H1 (cell line): ENCODE data around the gene LAMTOR4. TPM values are rescaled to one million over a fixed set of nuclear protein-coding genes. Genes with fewer than 3 reads are reported as not detected.

Experiments used
- CTCF ChIA-PET: fragments of 300-600 bp; sonication (Branson Sonifier 250); formaldehyde crosslinking; loops from one replicate; lab custom pipeline; 2021; ENCODE audit not compliant: partially characterized antibody; lab: Charles Lee
- POLR2A ChIA-PET: fragments of 300-600 bp; sonication (Branson Sonifier 250); formaldehyde crosslinking; loops from one replicate; lab custom pipeline; 2021; ENCODE audit warnings: inconsistent platforms; ENCODE audit not compliant: partially characterized antibody; lab: Charles Lee
- DNase-seq, 2 experiments: peaks; one replicate each; pipeline versions ENCODE4 v3.0.0 to v3.0.0-alpha.2; 2010 to 2022; ENCODE audit warnings: low spot score in 2 of 2, low read depth in 1 of 2, mixed read lengths in 1 of 2
- FAIRE-seq: peaks from 2 replicates; lab custom pipeline; 2011; peaks lifted over from hg19 to GRCh38; lab: Jason Lieb, UNC
- H2AFZ ChIP-seq: 2 replicates; pipeline ENCODE4 v1.8.1; 2012; ENCODE audit warnings: low read length, inconsistent platforms
- H2AK5ac ChIP-seq: 2 replicates; pipeline ENCODE4 v1.6.1; 2013; ENCODE audit warnings: low read depth, low read length
- H2BK120ac ChIP-seq: replicated peaks from 2 replicates; pipeline ENCODE3; 2013; ENCODE audit warnings: low read depth, low read length, inconsistent platforms
- H2BK12ac ChIP-seq: 2 replicates; pipeline ENCODE4 v1.6.1; 2013; ENCODE audit warnings: low read depth, low read length
- H2BK15ac ChIP-seq: 2 replicates; pipeline ENCODE4 v1.6.1; 2013; ENCODE audit warnings: low read length
- H2BK20ac ChIP-seq: 2 replicates; pipeline ENCODE4 v1.6.1; 2013; ENCODE audit warnings: low read length
- H2BK5ac ChIP-seq: 2 replicates; pipeline ENCODE4 v1.6.1; 2013; ENCODE audit warnings: low read depth, low read length
- H3K14ac ChIP-seq: 2 replicates; pipeline ENCODE4 v1.6.1; 2013; ENCODE audit warnings: inconsistent platforms; ENCODE audit not compliant: insufficient read length
- H3K18ac ChIP-seq: 2 replicates; pipeline ENCODE4 v1.6.1; 2013; ENCODE audit warnings: low read length; ENCODE audit errors: extremely low read depth
- H3K23ac ChIP-seq: 2 replicates; pipeline ENCODE4 v1.6.1; 2013; ENCODE audit warnings: inconsistent platforms; ENCODE audit not compliant: insufficient read length
- H3K23me2 ChIP-seq: 2 replicates; pipeline ENCODE4 v1.6.1; 2013; ENCODE audit warnings: low read depth, low read length
- H3K27ac ChIP-seq: 2 replicates; pipeline ENCODE4 v1.6.1; 2011; ENCODE audit warnings: low read depth, low read length, inconsistent platforms
- H3K27me3 ChIP-seq, 4 experiments: replicated peaks in 1 of 4; 1 replicate in 1 of 4; 2 replicates in 3 of 4; pipeline versions ENCODE4 v1.6.1 to v1.8.1; 2011 to 2013; ENCODE audit warnings: low read length in 3 of 4, mild to moderate bottlenecking in 3 of 4, inconsistent platforms in 2 of 4, mixed read lengths in 2 of 4, moderate library complexity in 1 of 4; ENCODE audit not compliant: control insufficient read depth in 3 of 4, insufficient read depth in 3 of 4; ENCODE audit errors: extremely low read depth in 1 of 4
- H3K36me3 ChIP-seq, 4 experiments: 2 replicates each; pipeline versions ENCODE4 v1.6.1 to v1.8.1; 2011 to 2013; ENCODE audit warnings: mild to moderate bottlenecking in 4 of 4, low read length in 3 of 4, moderate library complexity in 2 of 4, control low read depth in 1 of 4, inconsistent platforms in 1 of 4; ENCODE audit not compliant: insufficient read depth in 4 of 4, control insufficient read depth in 2 of 4
- H3K4ac ChIP-seq: replicated peaks from 2 replicates; pipeline ENCODE3; 2013; ENCODE audit warnings: low read length, low read depth, mixed read lengths, inconsistent platforms; ENCODE audit not compliant: insufficient read length
- H3K4me1 ChIP-seq, 4 experiments: replicated peaks in 1 of 4; 1 replicate in 1 of 4; 2 replicates in 3 of 4; pipeline versions ENCODE4 v1.6.1 to v1.8.1; 2011 to 2013; ENCODE audit warnings: low read length in 3 of 4, inconsistent platforms in 2 of 4, mixed read lengths in 1 of 4; ENCODE audit not compliant: insufficient read depth in 4 of 4, control insufficient read depth in 3 of 4
- H3K4me2 ChIP-seq, 2 experiments: 2 replicates each; pipeline versions ENCODE4 v1.6.1 to v1.8.1; 2011 to 2013; ENCODE audit warnings: low read depth in 2 of 2, low read length in 2 of 2, control low read depth in 1 of 2, inconsistent platforms in 1 of 2, mild to moderate bottlenecking in 1 of 2; ENCODE audit not compliant: insufficient read depth in 1 of 2
- H3K4me3 ChIP-seq, 4 experiments: fragments of 200-600, 300-600 bp in 1 of 4; sonication (generic), shearing (Covaris generic), sonication (Bioruptor Twin) in 1 of 4; 2 replicates each; pipeline versions ENCODE4 v1.5.1 to v1.8.1; 2011 to 2016; ENCODE audit warnings: low read length in 4 of 4, low read depth in 3 of 4, control low read depth in 2 of 4, inconsistent platforms in 2 of 4, mild to moderate bottlenecking in 2 of 4, mixed read lengths in 1 of 4, moderate library complexity in 1 of 4; ENCODE audit not compliant: insufficient read depth in 2 of 4; ENCODE audit errors: extremely low read depth in 1 of 4
- H3K56ac ChIP-seq: replicated peaks from 2 replicates; pipeline ENCODE3; 2013; ENCODE audit warnings: low read depth, mild to moderate bottlenecking, mixed read lengths, low read length, inconsistent platforms; ENCODE audit not compliant: insufficient read length
- H3K79me1 ChIP-seq: 2 replicates; pipeline ENCODE4 v1.6.1; 2013; ENCODE audit warnings: low read depth, low read length, control low read depth
- H3K79me2 ChIP-seq, 2 experiments: 2 replicates each; pipeline versions ENCODE4 v1.6.1 to v1.8.1; 2012 to 2013; ENCODE audit warnings: low read length in 2 of 2, mild to moderate bottlenecking in 2 of 2, inconsistent platforms in 1 of 2; ENCODE audit not compliant: insufficient read depth in 2 of 2, control insufficient read depth in 1 of 2
- H3K9ac ChIP-seq, 4 experiments: replicated peaks in 1 of 4; 1 replicate in 1 of 4; 2 replicates in 3 of 4; pipeline versions ENCODE4 v1.6.1 to v1.8.1; 2011 to 2013; ENCODE audit warnings: low read depth in 3 of 4, low read length in 3 of 4, control low read depth in 2 of 4, mild to moderate bottlenecking in 2 of 4, moderate library complexity in 2 of 4, inconsistent platforms in 1 of 4; ENCODE audit errors: extremely low read depth in 1 of 4
- H3K9me3 ChIP-seq, 2 experiments: 2 replicates each; pipeline versions ENCODE4 v1.6.1 to v1.8.1; 2012 to 2013; ENCODE audit warnings: mild to moderate bottlenecking in 2 of 2, moderate library complexity in 2 of 2, control low read depth in 1 of 2, inconsistent platforms in 1 of 2, low read depth in 1 of 2, low read length in 1 of 2, mixed read lengths in 1 of 2; ENCODE audit not compliant: insufficient read depth in 2 of 2
- H4K20me1 ChIP-seq, 2 experiments: replicated peaks in 1 of 2; 2 replicates each; pipeline versions ENCODE3 to v1.8.1; 2011 to 2013; ENCODE audit warnings: inconsistent platforms in 2 of 2, low read length in 2 of 2, mild to moderate bottlenecking in 1 of 2; ENCODE audit not compliant: insufficient read depth in 2 of 2, control insufficient read depth in 1 of 2
- H4K5ac ChIP-seq: 2 replicates; pipeline ENCODE4 v1.6.1; 2013; ENCODE audit warnings: low read length, low read depth, mixed read lengths, inconsistent platforms; ENCODE audit not compliant: insufficient read length
- H4K8ac ChIP-seq: 2 replicates; pipeline ENCODE4 v1.8.0; 2013; ENCODE audit warnings: mild to moderate bottlenecking, moderate library complexity, low read length, inconsistent platforms; ENCODE audit not compliant: insufficient read depth; ENCODE audit errors: extremely low read depth
- H4K91ac ChIP-seq: replicated peaks from 2 replicates; pipeline ENCODE3; 2013; ENCODE audit warnings: low read length, mixed read lengths, inconsistent platforms; ENCODE audit not compliant: insufficient read length
- CTCF ChIP-seq, 3 experiments: IDR thresholded peaks; 1 replicate in 2 of 3; 2 replicates in 1 of 3; pipeline versions ENCODE4 v1.5.1 to v1.6.1; 2011; ENCODE audit warnings: low read length in 3 of 3, mild to moderate bottlenecking in 3 of 3, inconsistent platforms in 2 of 3, low read depth in 1 of 3, moderate library complexity in 1 of 3; ENCODE audit not compliant: insufficient read depth in 1 of 3; ENCODE audit errors: control extremely low read depth in 1 of 3
- JUND ChIP-seq: IDR thresholded peaks from 2 replicates; pipeline ENCODE4 v1.6.1; 2011; ENCODE audit warnings: mild to moderate bottlenecking, improper control_type of control experiment, low read length
- RFX5 ChIP-seq: IDR thresholded peaks from 2 replicates; pipeline ENCODE4 v1.6.1; 2011; ENCODE audit warnings: low read depth, low read length, improper control_type of control experiment, borderline replicate concordance
- SP1 ChIP-seq: IDR thresholded peaks from 2 replicates; pipeline ENCODE4 v1.6.1; 2011; ENCODE audit warnings: low read depth, low read length
- WGBS, 2 experiments: shearing (Covaris generic) in 1 of 2; methylation state at CpG; one replicate each; pipeline versions ENCODE4 v1.1.6 to v1.1.7; 2013 to 2015; ENCODE audit warnings: low lambda C conversion rate in 2 of 2, mixed read lengths in 2 of 2, inconsistent platforms in 1 of 2, low coverage in 1 of 2, missing lambda C conversion rate in 1 of 2; ENCODE audit not compliant: insufficient replicate concordance in 2 of 2, insufficient coverage in 1 of 2, insufficient read length in 1 of 2; ENCODE audit errors: extremely low coverage in 1 of 2, missing lambda C conversion rate in 1 of 2; 5-methylcytosine and 5-hydroxymethylcytosine counted together
- polyA plus RNA-seq, 7 experiments: library from polyadenylated mRNA; depleted of rRNA in 3 of 7; stranded (reverse) in 5 of 7; unstranded in 2 of 7; fragments of >200 nt in 5 of 7; fragments of 200-250 nt in 2 of 7; gene quantifications; 1 replicate in 5 of 7; 2 replicates in 1 of 7; 4 replicates in 1 of 7; pipeline versions ENCODE4 v1.2.1 to v1.2.3, GENCODE V29; 2011 to 2013; ENCODE audit warnings: missing spikeins in 2 of 7, mixed read lengths in 2 of 7
- total RNA-seq: library from RNA; stranded (reverse); fragmentation: NEBNext Ultra II Directional; extraction: Animal tissue kit (Norgen Biotek cat#: 25700); gene quantifications from 2 replicates; pipeline ENCODE4 v1.2.1, GENCODE V29; 2021
- TF ChIP-seq, protein P1 (sequence below): IDR thresholded peaks from 2 replicates; pipeline ENCODE4 v1.6.1; 2012; ENCODE audit warnings: low read length, inconsistent platforms

LAMTOR4 gene
- total and polyA plus RNA-seq, 2 of the 8 experiments (the other 6 are each of a cell fraction or from before 2014, with no cell fraction given), result 153 to 622 TPM

DNA sequence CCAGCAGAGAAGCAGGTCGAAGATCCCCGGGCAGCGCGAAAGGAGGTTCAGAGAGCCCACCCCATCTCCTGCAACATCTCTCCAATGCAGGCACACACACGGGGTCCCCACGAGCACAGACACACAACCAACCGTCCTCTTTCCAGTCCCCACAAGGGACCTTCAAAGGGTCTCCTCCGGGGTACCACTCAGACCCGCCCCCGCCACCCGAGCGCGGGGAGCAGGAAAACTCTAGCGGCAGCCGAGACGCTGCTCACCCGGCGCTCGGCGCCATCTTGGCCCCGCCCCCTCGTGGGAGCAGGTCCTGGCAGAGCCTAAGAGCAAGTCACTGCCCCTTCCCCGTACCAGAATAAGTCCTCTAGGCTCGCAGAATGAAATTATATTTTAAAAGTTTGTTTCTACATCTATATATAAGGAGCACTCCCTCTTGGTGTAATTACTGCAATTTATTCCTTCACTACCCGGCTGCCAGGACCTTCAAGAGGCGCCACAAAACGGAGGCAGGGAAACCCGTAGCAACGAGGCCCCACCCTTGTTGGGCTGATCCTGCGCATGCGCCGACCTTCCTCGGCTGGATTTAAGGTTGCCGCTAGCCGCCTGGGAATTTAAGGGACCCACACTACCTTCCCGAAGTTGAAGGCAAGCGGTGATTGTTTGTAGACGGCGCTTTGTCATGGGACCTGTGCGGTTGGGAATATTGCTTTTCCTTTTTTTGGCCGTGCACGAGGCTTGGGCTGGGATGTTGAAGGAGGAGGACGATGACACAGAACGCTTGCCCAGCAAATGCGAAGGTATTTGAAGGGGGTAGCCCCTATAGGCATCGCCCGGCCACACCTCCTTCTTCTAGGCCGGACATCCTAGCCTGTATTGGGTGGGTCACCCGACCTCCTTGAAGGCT, 29.4 kb upstream of the LAMTOR4 start, which contains the start of the genes CNPY4 and TAF6:
CNPY4 (plus strand) TSS at position 563 of the 898 bp plus-strand sequence; CDS start at position 674, 111 bp downstream.
TAF6 (minus strand) TSS at position 287 of the 898 bp plus-strand sequence. CDS start 5,149 bp downstream, outside the sequence.
- CTCF ChIA-PET, result interaction anchor here (1.0 to 1.6 kb wide), 2 partner anchors 11 to 15 kb away, joined by 3 to 10 read pairs; no protein-coding TSS in a partner anchor
- peaks cover 0 to 6% of the 10 kb centered on the region in 2 experiments; a peak in 1 of 4 replicates for H3K79me2 ChIP-seq
- H3K4me2 ChIP-seq, result peak within 1 kb of the TSS; percentile 74 to 92
- H2BK15ac ChIP-seq, result peak within 1 kb of the TSS; percentile 31; the same call in 1 of the 2 replicates
- peak within 1 kb of the TSS; percentile 46 for H2BK5ac ChIP-seq
- H3K4ac ChIP-seq, result no peak within 1 kb of the TSS
- peak within 1 kb of the TSS; percentile 60 for H4K8ac ChIP-seq
- peak within 1 kb of the TSS; percentile 75 to 98 (median 94) for H3K4me3 ChIP-seq
- peak within 1 kb of the TSS; percentile 59 for H4K5ac ChIP-seq
- FAIRE-seq (no peak), DNase-seq (peak; percentile 89 to 94)
- H3K18ac ChIP-seq, result peak within 1 kb of the TSS; percentile 87
- POLR2A ChIA-PET, result interaction anchor here (0.5 to 19.1 kb wide), 9 partner anchors 8 to 155 kb away, joined by 3 to 414 read pairs (median 6); partner anchors contain the start of genes AP4M1, GAL3ST4 and MCM7
- H3K23ac ChIP-seq, result no peak within 1 kb of the TSS
- no peaks in the 10 kb centered on the region for H3K36me3 ChIP-seq
- H3K23me2 ChIP-seq, result peaks cover 8% of the 10 kb centered on the region
- no peak within 1 kb of the TSS for H2BK120ac ChIP-seq
- no peak within 1 kb of the TSS for H4K91ac ChIP-seq
- peaks cover 0 to 5% (median 1%) of the 10 kb centered on the region in 4 experiments; a peak in 4 of 7 replicates for H3K4me1 ChIP-seq
- peak within 1 kb of the TSS; percentile 80 for H2BK12ac ChIP-seq
- no peak within 1 kb of the TSS for H3K14ac ChIP-seq
- 1% methylated on average over 49 of the region's 49 CpGs; no CpG with 5 or more reads in 1 of the 2 experiments for WGBS, 2 experiments
- H3K27ac ChIP-seq, result peak within 1 kb of the TSS; percentile 88
- H2AFZ ChIP-seq, result peak within 1 kb of the TSS; percentile 79; the same call in 1 of the 2 replicates
- 0 out of 2 replicates have a peak, but pooled peaks cover 4% of the 10 kb centered on the region for H3K79me1 ChIP-seq
- peak within 1 kb of the TSS; percentile 87 to 96 (median 88) for H3K9ac ChIP-seq
- peak within 1 kb of the TSS; percentile 42 for H3K56ac ChIP-seq
- peaks cover 0 to 1% of the 10 kb centered on the region in 2 experiments for H4K20me1 ChIP-seq
- no peaks in the 10 kb centered on the region for H3K9me3 ChIP-seq
- H2BK20ac ChIP-seq, result no peak within 1 kb of the TSS
- no peak within 1 kb of the TSS for H2AK5ac ChIP-seq
- no peaks in the 10 kb centered on the region for H3K27me3 ChIP-seq
- TF ChIP-seq RFX5 (no peak), CTCF (IDR thresholded peaks at IDR 0.05; ENCODE audit: control extremely low read depth in 1 of 3, insufficient read depth in 1 of 3, low read depth in 1 of 3, low read length in 3 of 3) (peak in 1 of 3 experiments; percentile 1; a peak in 1 of 4 replicates), SP1 (no peak; the same call in 1 of the 2 replicates), JUND (no peak)
- TF ChIP-seq, protein P1, sequence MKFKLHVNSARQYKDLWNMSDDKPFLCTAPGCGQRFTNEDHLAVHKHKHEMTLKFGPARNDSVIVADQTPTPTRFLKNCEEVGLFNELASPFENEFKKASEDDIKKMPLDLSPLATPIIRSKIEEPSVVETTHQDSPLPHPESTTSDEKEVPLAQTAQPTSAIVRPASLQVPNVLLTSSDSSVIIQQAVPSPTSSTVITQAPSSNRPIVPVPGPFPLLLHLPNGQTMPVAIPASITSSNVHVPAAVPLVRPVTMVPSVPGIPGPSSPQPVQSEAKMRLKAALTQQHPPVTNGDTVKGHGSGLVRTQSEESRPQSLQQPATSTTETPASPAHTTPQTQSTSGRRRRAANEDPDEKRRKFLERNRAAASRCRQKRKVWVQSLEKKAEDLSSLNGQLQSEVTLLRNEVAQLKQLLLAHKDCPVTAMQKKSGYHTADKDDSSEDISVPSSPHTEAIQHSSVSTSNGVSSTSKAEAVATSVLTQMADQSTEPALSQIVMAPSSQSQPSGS, result peak; percentile 24; the same call in 1 of the 2 replicates
